GM18861 (cell line): ENCODE data around the gene JMY.

Experiments
- ATAC-seq: cut with Tn5 transposase; IDR thresholded peaks from one replicate; pipeline ENCODE4 v1.9.1; 2021; ENCODE audit not compliant: unreplicated experiment

Gene JMY

GRCh38 chr5:79287380-79287779 lies 51.4 kb downstream of the JMY start:
- no peak for ATAC-seq

- no peak for ATAC-seq
These were observed 52.0 kb downstream of the JMY start for GRCh38 chr5:79287907-79288306.

GRCh38 chr5:79295029-79295428 lies 59.1 kb downstream of the JMY start:
- no peak for ATAC-seq

- ATAC-seq, result no peak
These were observed 61.7 kb downstream of the JMY start for GRCh38 chr5:79297661-79298060.

- no peak for ATAC-seq
These were observed 65.2 kb downstream of the JMY start for GRCh38 chr5:79301046-79301712.

GRCh38 chr5:79302454-79302853 lies 66.5 kb downstream of the JMY start:
- no peak for ATAC-seq

- no peak for ATAC-seq
These were observed 69.8 kb downstream of the JMY start for GRCh38 chr5:79305706-79306105.

- no peak for ATAC-seq
These were observed 83.1 kb downstream of the JMY start for GRCh38 chr5:79318935-79319614.

GRCh38 chr5:79329453-79329852 lies 93.5 kb downstream of the JMY start:
- no peak for ATAC-seq

- no peak for ATAC-seq
These were observed 94.1 kb downstream of the JMY start for GRCh38 chr5:79330071-79330470.

- ATAC-seq, result no peak
These were observed 98.1 kb downstream of the JMY start for GRCh38 chr5:79333852-79334557.

GRCh38 chr5:79346420-79346824 lies 110.5 kb downstream of the JMY start:
- ATAC-seq, result no peak

GRCh38 chr5:79349047-79349446 lies 113.1 kb downstream of the JMY start:
- ATAC-seq, result no peak

- no peak for ATAC-seq
These were observed 114.0 kb downstream of the JMY start for GRCh38 chr5:79349881-79350280.

GRCh38 chr5:79357398-79357797 lies 121.5 kb downstream of the JMY start:
- no peak for ATAC-seq
